ENCODE results near the gene MRPL18. TPM values are rescaled to one million over a fixed set of nuclear protein-coding genes. Genes with fewer than 3 reads are reported as not detected.

The MRPL18 gene
- total and polyA plus RNA-seq, 2 donors (not counting 3 experiments of a cell fraction or from before 2014, with no cell fraction given) = 55.4 to 70.7 TPM

DNA sequence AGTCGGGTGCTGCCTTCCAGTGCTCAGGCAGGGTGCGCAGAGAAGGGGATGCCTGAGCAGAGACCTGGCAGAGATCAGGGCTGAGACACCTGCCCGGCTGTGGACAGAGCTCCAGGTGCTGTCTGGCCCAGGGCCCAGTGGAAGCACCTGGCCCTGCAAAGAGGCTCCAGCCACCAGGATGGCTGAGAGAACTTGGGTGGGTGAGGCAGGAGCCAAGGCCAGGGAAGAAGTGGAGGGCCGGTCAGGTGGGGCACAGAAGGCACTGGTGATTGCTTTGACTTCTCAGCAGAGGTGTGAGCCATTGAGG is 41.1 kb downstream of the MRPL18 start:
- no peak for TF ChIP-seq POLR2A (IDR thresholded peaks at IDR 0.05; ENCODE audit: low read depth, low read length)
- TF ChIP-seq, protein P1, sequence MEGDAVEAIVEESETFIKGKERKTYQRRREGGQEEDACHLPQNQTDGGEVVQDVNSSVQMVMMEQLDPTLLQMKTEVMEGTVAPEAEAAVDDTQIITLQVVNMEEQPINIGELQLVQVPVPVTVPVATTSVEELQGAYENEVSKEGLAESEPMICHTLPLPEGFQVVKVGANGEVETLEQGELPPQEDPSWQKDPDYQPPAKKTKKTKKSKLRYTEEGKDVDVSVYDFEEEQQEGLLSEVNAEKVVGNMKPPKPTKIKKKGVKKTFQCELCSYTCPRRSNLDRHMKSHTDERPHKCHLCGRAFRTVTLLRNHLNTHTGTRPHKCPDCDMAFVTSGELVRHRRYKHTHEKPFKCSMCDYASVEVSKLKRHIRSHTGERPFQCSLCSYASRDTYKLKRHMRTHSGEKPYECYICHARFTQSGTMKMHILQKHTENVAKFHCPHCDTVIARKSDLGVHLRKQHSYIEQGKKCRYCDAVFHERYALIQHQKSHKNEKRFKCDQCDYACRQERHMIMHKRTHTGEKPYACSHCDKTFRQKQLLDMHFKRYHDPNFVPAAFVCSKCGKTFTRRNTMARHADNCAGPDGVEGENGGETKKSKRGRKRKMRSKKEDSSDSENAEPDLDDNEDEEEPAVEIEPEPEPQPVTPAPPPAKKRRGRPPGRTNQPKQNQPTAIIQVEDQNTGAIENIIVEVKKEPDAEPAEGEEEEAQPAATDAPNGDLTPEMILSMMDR (IDR thresholded peaks at IDR 0.05; ENCODE audit: extremely low read depth in 1 of 2, insufficient read depth in 1 of 2, low read depth in 1 of 2, low read length in 2 of 2) = no peak
- dilution Hi-C loops (cut with MboI; ENCODE audit: extremely low pct_ligation_motif_present, low sequenced_read_pairs) (no loop called here), intact Hi-C loops (cut with micrococcal nuclease) (no loop called here)
- Histone ChIP-seq H3K4me3 (replicated peaks in 1 of 3; ENCODE audit: insufficient read depth in 1 of 3, low read depth in 1 of 3, low read length in 3 of 3) (no peak overlapping the region), H3K36me3 (ENCODE audit: control insufficient read depth in 2 of 2, extremely low read depth in 1 of 2, insufficient read depth in 2 of 2, low read length in 2 of 2) (no peaks in the 10 kb centered on the region), H4K20me1 (replicated peaks; ENCODE audit: control insufficient read depth, extremely low read depth, insufficient read depth, low read length) (no peaks in the 10 kb centered on the region), H3K9me1 (replicated peaks; ENCODE audit: control insufficient read depth, extremely low read depth, insufficient read depth, low read length) (no peaks in the 10 kb centered on the region), H2AFZ (ENCODE audit: low read depth, low read length) (no peak overlapping the region), H3K27ac (ENCODE audit: insufficient read depth, low read depth, low read length) (no peak overlapping the region), H3K27me3 (ENCODE audit: control insufficient read depth in 2 of 2, insufficient read depth in 2 of 2, low read length in 2 of 2) (no peaks in the 10 kb centered on the region), H3K9ac (replicated peaks; ENCODE audit: extremely low read depth, insufficient read depth, low read length) (no peak overlapping the region), H3K4me2 (ENCODE audit: insufficient read depth, low read length) (no peak overlapping the region), H3K9me3 (replicated peaks; ENCODE audit: control insufficient read depth, insufficient read depth, low read length) (no peaks in the 10 kb centered on the region), H3K79me2 (ENCODE audit: control insufficient read depth, insufficient read depth, low read length) (no peaks in the 10 kb centered on the region), H3K4me1 (ENCODE audit: control insufficient read depth, extremely low read depth, insufficient read depth, low read length) (peaks cover 5% of the 10 kb centered on the region)
- FAIRE-seq = no peak
- CTCF ChIA-PET = no interaction called here
- POLR2A ChIA-PET = no interaction called here
- BruUV-seq (replicated peaks) = no TSS peak
- DNase-seq (ENCODE audit: low read depth, low spot score) = no peak

DNA sequence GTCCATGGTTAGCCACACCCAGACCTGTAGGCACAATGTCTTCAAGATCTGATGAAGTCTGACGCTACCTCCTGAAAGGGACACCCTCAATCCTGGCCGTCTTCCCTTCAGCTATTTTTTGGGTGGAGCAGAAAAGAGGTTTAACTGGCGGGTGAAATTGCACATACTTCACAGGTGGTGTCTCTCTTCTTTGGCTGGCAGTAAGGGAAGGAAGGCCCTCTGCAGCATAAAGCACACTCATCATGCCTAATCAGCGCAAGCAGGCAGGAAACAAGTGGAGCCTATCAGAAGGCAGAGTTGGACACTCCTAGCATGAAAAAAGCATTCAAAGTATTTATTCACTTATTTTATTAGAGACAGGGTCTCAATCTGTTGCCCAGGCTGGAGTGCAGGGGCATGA is 42.7 kb downstream of the MRPL18 start:
- CTCF ChIA-PET = no interaction called here

More for the DNA sequence above, 42.7 kb downstream of the MRPL18 start:
- FAIRE-seq = no peak
- intact Hi-C loops (cut with micrococcal nuclease) = no loop called here
- Histone ChIP-seq H3K27ac (ENCODE audit: insufficient read depth, low read depth, low read length) (no peak overlapping the region), H4K20me1 (replicated peaks; ENCODE audit: control insufficient read depth, extremely low read depth, insufficient read depth, low read length) (no peaks in the 10 kb centered on the region), H3K4me1 (ENCODE audit: control insufficient read depth, extremely low read depth, insufficient read depth, low read length) (peaks cover 5% of the 10 kb centered on the region), H2AFZ (ENCODE audit: low read depth, low read length) (no peak overlapping the region), H3K79me2 (ENCODE audit: control insufficient read depth, insufficient read depth, low read length) (no peaks in the 10 kb centered on the region), H3K4me2 (ENCODE audit: insufficient read depth, low read length) (no peak overlapping the region), H3K36me3 (ENCODE audit: control insufficient read depth in 2 of 2, extremely low read depth in 1 of 2, insufficient read depth in 2 of 2, low read length in 2 of 2) (no peaks in the 10 kb centered on the region), H3K9me1 (replicated peaks; ENCODE audit: control insufficient read depth, extremely low read depth, insufficient read depth, low read length) (no peaks in the 10 kb centered on the region), H3K9ac (replicated peaks; ENCODE audit: extremely low read depth, insufficient read depth, low read length) (no peak overlapping the region), H3K9me3 (replicated peaks; ENCODE audit: control insufficient read depth, insufficient read depth, low read length) (no peaks in the 10 kb centered on the region), H3K27me3 (ENCODE audit: control insufficient read depth in 2 of 2, insufficient read depth in 2 of 2, low read length in 2 of 2) (no peaks in the 10 kb centered on the region), H3K4me3 (replicated peaks in 1 of 3; ENCODE audit: insufficient read depth in 1 of 3, low read depth in 1 of 3, low read length in 3 of 3) (no peak overlapping the region)
- dilution Hi-C loops (cut with MboI; ENCODE audit: extremely low pct_ligation_motif_present, low sequenced_read_pairs) = no loop called here
- no peak for DNase-seq (ENCODE audit: low read depth, low spot score)
- BruUV-seq (replicated peaks) = no TSS peak
- POLR2A ChIA-PET = no interaction called here
- TF ChIP-seq GATA2 (IDR thresholded peaks at IDR 0.05; ENCODE audit: insufficient read depth, insufficient read length, low read depth, low read length) = no peak
- no peak for TF ChIP-seq JUN (IDR thresholded peaks at IDR 0.05; ENCODE audit: borderline replicate concordance, insufficient read depth, insufficient read length, low read depth)
- TF ChIP-seq POLR2A (IDR thresholded peaks at IDR 0.05; ENCODE audit: low read depth, low read length) = no peak

Measured in endothelial cell of umbilical vein (primary cell).